Adrenal gland (tissue), 12 donors: ENCODE measurements around the gene CHI3L1. TPM values are rescaled to one million over a fixed set of nuclear protein-coding genes. Genes with fewer than 3 reads are reported as not detected.

ENCODE experiments used
- DNase-seq, 7 donors: peaks; one replicate each; pipeline ENCODE4 v3.0.0-alpha.2; 2019 to 2020
- H3K27ac ChIP-seq, 5 donors: fragments of 200-600 bp; sonication (generic) in 4 of 5; 1 replicate in 3 of 5; 2 replicates in 2 of 5; pipeline versions ENCODE4 v1.5.1 to v1.8.0; 2016 to 2020; ENCODE audit warnings: mild to moderate bottlenecking in 1 of 5
- H3K27me3 ChIP-seq: fragments of 200-600 bp; 2 replicates; pipeline ENCODE4 v1.8.0; 2021
- H3K36me3 ChIP-seq, 2 donors: fragments of 200-600 bp; replicated peaks in 1 of 2; 1 replicate in 1 of 2; 2 replicates in 1 of 2; pipeline versions ENCODE4 v1.5.1 to v1.8.0; 2018 to 2022
- H3K4me1 ChIP-seq, 2 donors: fragments of 200-600 bp; replicated peaks in 1 of 2; 1 replicate in 1 of 2; 2 replicates in 1 of 2; pipeline versions ENCODE4 v1.5.1 to v1.8.0; 2018 to 2021
- H3K4me3 ChIP-seq, 4 donors: fragments of 200-600 bp; sonication (generic) in 3 of 4; one replicate each; pipeline ENCODE4 v1.5.1; 2016 to 2018
- H3K9me3 ChIP-seq, 3 donors: fragments of 200-600 bp; sonication (generic) in 1 of 3; replicated peaks in 1 of 3; 1 replicate in 2 of 3; 2 replicates in 1 of 3; pipeline versions ENCODE4 v1.5.1 to v1.8.0; 2016 to 2021
- POLR2A ChIP-seq, 2 donors: fragments of 450-650 bp; IDR thresholded peaks; one replicate each; pipeline ENCODE4 v1.6.1; 2017; ENCODE audit warnings: antibody characterized with exemption in 2 of 2, mild to moderate bottlenecking in 2 of 2, moderate library complexity in 1 of 2
- WGBS, 4 donors: extraction: QIAGEN DNeasy Blood & Tissue Kit in 2 of 4; methylation state at CpG; one replicate each; pipeline versions ENCODE4 v1.1.5 to v1.1.7; 2013 to 2017; 5-methylcytosine and 5-hydroxymethylcytosine counted together
- intact Hi-C, 2 donors: fragments of 100-400 bp; cut with DNase I; formaldehyde crosslinking; loops; one replicate each; pipeline versions ENCODE4 v1.14.1 to v1.15.0; 2022 to 2023
- polyA plus RNA-seq, 3 donors: library from polyadenylated mRNA; stranded (reverse); fragments of 200-250 nt in 2 of 3; fragments of 350-450 nt in 1 of 3; fragmentation: Illumina TruSeq in 1 of 3; extraction: RNeasy Lipid Tissue Mini Kit (QIAGEN cat#74804) in 1 of 3; gene quantifications; one replicate each; pipeline ENCODE4 v1.2.3, GENCODE V29; 2013 to 2014
- total RNA-seq, 9 donors: library from RNA; depleted of rRNA in 4 of 9; stranded (reverse); fragments of >200 nt in 4 of 9; fragments of 120-200 nt in 1 of 9; fragmentation: NEBNext Ultra II Directional in 1 of 9; extraction: Animal tissue kit (Norgen Biotek cat#: 25700) in 1 of 9; gene quantifications; one replicate each; pipeline versions ENCODE4 v1.1.0 to v1.2.4, GENCODE V29; 2013 to 2023
- TF ChIP-seq, protein P1 (sequence below), 6 experiments: fragments of 450-650 bp in 4 of 6; fragments of 200-600 bp in 2 of 6; sonication (generic) in 1 of 6; IDR thresholded peaks; 1 replicate in 5 of 6; 2 replicates in 1 of 6; pipeline versions ENCODE4 v1.5.1 to v1.8.0; 2016 to 2021; ENCODE audit warnings: antibody characterized with exemption in 6 of 6, mild to moderate bottlenecking in 2 of 6, moderate library complexity in 1 of 6
- donor health status: healthy with polysubstance abuse.
- donor health status: Bipolar disorder and iron deficiency.
- donor health status: DM: yes; HTN: yes; CAD: no.
- donor health status: DM: no; HTN: no; CAD: no.
- donor health status: DM: no; HTN: no; CAD: no.
- donor health status: DM: yes; HTN: yes; CAD: no.

The CHI3L1 gene
- total and polyA plus RNA-seq, 12 donors, result 0.11 to 19.1 (median 0.74) TPM

GRCh38 chr1:203145321-203146041 lies 41.0 kb downstream of the CHI3L1 start:
- TF ChIP-seq POLR2A (IDR thresholded peaks at IDR 0.05), result no peak
- TF ChIP-seq, protein P1, sequence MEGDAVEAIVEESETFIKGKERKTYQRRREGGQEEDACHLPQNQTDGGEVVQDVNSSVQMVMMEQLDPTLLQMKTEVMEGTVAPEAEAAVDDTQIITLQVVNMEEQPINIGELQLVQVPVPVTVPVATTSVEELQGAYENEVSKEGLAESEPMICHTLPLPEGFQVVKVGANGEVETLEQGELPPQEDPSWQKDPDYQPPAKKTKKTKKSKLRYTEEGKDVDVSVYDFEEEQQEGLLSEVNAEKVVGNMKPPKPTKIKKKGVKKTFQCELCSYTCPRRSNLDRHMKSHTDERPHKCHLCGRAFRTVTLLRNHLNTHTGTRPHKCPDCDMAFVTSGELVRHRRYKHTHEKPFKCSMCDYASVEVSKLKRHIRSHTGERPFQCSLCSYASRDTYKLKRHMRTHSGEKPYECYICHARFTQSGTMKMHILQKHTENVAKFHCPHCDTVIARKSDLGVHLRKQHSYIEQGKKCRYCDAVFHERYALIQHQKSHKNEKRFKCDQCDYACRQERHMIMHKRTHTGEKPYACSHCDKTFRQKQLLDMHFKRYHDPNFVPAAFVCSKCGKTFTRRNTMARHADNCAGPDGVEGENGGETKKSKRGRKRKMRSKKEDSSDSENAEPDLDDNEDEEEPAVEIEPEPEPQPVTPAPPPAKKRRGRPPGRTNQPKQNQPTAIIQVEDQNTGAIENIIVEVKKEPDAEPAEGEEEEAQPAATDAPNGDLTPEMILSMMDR (IDR thresholded peaks at IDR 0.05), result no peak
- WGBS, 4 donors, result 79 to 100% (median 88%) methylated on average over 1 to 13 of the region's 13 CpGs
- no peak for DNase-seq
- Histone ChIP-seq H3K4me3 (no peak overlapping the region), H3K27ac (no peak overlapping the region), H3K4me1 (no peaks in the 10 kb centered on the region), H3K9me3 (no peaks in the 10 kb centered on the region), H3K36me3 (no peaks in the 10 kb centered on the region), H3K27me3 (no peaks in the 10 kb centered on the region)
- intact Hi-C loops, result no loop called here

DNA sequence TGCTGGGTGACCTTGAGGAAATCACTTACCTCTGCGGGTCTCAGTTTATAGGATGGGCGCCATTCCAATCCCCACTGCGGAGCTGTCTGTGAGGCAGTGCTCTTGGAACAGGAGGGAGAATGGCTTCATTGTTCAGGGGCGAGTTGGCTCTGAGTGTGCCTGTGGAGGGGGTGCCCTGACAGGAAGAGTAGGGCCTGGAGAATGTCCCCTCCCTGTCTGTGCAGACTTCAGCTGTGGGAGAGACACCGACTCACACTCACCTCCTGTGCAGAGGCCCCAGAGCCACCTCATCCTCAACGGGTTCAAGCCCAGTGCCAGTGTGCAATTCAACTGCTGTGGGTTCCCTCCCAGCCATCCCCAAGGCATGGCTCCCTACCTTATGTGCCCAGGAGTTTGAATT lies 41.8 kb downstream of the CHI3L1 start:
- WGBS, 4 donors, result 59 to 73% (median 63%) methylated on average over 6 of the region's 6 CpGs
- no peak for DNase-seq
- TF ChIP-seq, protein P1 (IDR thresholded peaks at IDR 0.05), result no peak
- H3K9me3 ChIP-seq, result no peaks in the 10 kb centered on the region
- no peaks in the 10 kb centered on the region for H3K27me3 ChIP-seq
- intact Hi-C loops, result no loop called here
- H3K27ac ChIP-seq, result no peak overlapping the region
- H3K36me3 ChIP-seq, result no peaks in the 10 kb centered on the region
- H3K4me3 ChIP-seq, result no peak overlapping the region
- no peaks in the 10 kb centered on the region for H3K4me1 ChIP-seq

GRCh38 chr1:203143641-203144040 lies 42.9 kb downstream of the CHI3L1 start:
- 77 to 86% (median 82%) methylated on average over 11 of the region's 11 CpGs for WGBS, 4 donors
- H3K36me3 ChIP-seq, result no peaks in the 10 kb centered on the region
- TF ChIP-seq, protein P1 (IDR thresholded peaks at IDR 0.05), result no peak
- no peak for TF ChIP-seq POLR2A (IDR thresholded peaks at IDR 0.05)
- no peak for DNase-seq
- H3K27ac ChIP-seq, result no peak overlapping the region
- no peaks in the 10 kb centered on the region for H3K27me3 ChIP-seq
- no peak overlapping the region for H3K4me3 ChIP-seq
- H3K4me1 ChIP-seq, result no peaks in the 10 kb centered on the region
- H3K9me3 ChIP-seq, result no peaks in the 10 kb centered on the region
- intact Hi-C loops, result no loop called here

GRCh38 chr1:203142684-203143408 lies 43.7 kb downstream of the CHI3L1 start:
- TF ChIP-seq, protein P1 (IDR thresholded peaks at IDR 0.05), result no peak
- no peak for TF ChIP-seq POLR2A (IDR thresholded peaks at IDR 0.05)
- 86 to 91% (median 89%) methylated on average over 3 to 5 of the region's 5 CpGs for WGBS, 4 donors
- Histone ChIP-seq H3K9me3 (no peaks in the 10 kb centered on the region), H3K4me3 (no peak overlapping the region), H3K27ac (no peak overlapping the region), H3K27me3 (no peaks in the 10 kb centered on the region), H3K36me3 (no peaks in the 10 kb centered on the region), H3K4me1 (no peaks in the 10 kb centered on the region)
- DNase-seq, result no peak
- intact Hi-C loops, result no loop called here
